ENCODE measurements around the gene ST6GAL1.
"Not testable (repeated sequence)": the region's sequence is repeated elsewhere in the genome, so short reads cannot be mapped to it uniquely, and the experiment has no call there.

ST6GAL1 gene

DNA sequence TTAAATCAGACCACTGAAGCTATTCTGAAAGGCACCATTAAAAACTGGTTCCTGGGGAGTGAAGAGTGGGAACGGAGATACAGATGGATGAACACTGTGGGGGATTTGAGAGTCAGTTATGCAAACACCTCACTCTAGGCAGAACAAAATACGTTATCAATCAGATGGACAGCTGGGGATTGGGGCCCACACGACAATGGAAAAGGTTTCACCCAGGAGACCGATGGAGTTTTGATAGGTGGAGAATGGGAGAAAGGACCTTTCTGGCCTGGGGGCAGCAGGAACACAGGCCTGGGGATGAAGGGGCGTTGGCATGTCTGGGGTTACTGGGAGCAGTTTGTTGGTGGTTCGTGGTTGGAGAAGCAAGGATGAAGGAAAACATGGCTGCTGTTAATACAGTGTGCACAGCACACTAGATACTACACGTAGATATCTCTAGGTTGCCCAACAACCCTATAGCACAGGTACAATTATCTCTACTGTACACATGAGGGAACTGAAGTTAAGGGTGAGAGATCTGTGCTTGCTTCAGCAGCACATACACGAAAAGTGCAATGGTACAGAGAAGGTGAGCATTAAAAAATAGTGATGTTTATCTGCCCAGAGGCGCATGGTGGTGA, 16.5 kb downstream of the ST6GAL1 start:
- no peak for DNase-seq

GRCh38 chr3:186949281-186949982, 19.1 kb downstream of the ST6GAL1 start:
- no peak for DNase-seq

DNA sequence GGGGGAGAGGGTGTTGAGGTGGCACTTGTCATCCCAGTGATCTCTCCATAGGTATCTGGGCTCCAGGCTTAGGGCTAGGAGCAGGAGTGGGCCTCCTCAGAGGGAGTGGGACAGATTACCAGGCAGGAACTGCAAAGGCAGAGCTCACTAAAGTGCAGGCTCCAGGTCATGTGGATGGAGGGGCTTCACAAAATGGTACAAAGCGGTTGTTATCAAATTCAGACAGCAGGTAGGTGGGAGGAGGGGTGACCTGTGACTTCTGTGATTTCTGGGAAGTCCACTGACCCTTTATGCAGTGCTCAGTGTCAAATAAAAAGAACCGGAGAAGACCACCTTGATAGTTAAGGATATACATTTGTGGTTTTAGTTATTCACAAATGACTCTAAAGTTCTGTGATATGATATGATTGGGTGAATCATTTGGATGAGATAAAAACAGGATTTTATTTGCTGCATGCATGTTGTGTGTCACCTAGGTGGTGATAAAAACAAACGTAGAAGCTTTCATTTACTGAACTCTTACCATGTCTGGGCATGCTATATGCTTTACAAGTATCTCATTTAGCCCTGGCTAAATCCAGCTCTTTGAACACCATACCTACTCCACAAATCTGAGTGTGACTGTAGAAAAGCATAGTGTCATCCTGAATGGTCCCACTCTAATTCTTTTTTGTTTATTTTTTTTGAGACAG, 20.2 kb downstream of the ST6GAL1 start:
- no peak for DNase-seq

GRCh38 chr3:186951640-186952552, 21.6 kb downstream of the ST6GAL1 start:
- DNase-seq: no peak

- DNase-seq: no peak
Observed at GRCh38 chr3:186953011-186953487, 22.7 kb downstream of the ST6GAL1 start.

GRCh38 chr3:186953992-186954699, 23.8 kb downstream of the ST6GAL1 start:
- DNase-seq: not testable (repeated sequence)

DNA sequence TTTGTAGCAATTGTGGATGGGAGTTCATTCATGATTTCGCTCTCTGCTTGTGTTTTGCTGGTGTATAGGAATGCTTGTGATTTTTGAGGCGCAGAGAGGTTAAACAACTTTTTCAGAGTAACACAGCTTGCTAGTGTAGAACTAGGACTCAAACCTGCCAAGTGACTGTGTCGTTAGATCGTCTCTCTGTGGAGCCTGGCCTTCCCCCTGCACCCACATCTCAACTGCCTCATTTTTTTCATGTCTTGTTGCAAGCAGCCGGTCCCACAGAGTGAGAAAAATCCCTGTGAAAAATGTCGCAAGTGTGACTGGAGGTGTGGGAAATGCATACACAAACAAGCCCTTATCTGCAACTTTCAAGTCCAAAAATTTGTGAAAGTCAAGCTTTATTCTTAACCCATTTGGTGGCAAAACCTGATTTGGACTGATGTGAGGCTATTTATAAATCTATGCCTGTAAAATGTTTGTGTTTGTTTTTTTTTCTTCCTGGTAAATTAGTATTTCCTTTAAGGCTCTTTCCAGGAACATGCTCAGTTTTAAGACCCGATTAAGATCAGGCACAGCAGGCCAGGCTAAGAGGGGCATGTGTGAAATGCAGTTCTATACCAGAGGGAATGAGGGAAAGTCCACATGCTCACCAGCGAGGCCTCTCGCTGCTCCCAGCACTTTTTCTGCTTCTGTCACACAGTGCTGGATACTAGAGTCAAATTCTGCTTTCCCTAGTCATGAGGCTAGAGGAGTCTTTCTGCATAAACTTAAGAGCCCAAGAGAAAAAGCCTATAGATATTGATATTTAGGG, 25.8 kb downstream of the ST6GAL1 start:
- DNase-seq: no peak

- DNase-seq: no peak
Observed at GRCh38 chr3:186959029-186959624, 28.8 kb downstream of the ST6GAL1 start.

DNA sequence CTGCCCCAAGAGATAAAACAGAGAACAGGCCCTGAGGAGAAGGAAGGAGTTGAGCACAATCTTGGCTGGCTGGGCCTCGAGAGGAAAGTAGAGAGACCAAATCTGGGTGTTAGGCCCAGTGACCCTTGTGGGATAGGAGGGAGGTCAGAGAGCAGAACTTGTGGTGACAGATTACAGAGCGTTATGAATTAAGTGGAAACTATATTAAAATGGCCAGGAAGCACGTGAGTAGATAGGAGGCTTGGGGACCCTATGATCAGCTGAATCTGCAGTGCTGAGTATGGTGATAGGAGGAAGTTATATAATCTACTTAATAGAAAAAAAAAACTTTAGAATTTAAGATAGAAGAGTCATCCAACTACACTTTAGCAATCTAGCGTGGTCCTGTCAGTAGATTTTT, 30.0 kb downstream of the ST6GAL1 start:
- no peak for DNase-seq

DNA sequence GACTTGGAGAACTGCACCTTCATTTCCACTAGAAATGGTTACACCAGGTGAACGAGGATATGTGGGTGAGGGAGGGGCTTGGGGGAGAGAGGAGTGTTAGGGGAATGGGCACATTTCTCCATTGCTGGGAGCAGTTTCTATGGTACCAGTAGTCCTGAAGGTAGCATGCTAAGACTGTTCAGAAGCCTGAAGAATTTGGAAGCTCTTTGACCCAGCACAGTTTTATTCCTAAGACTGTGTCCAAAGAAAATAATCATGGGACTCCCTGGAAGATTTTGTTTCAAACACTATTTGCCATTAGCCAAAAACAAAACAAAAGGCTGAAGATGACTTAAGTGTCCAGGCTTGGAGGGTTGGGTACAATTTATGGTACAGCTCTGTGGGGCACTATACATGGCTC, 32.1 kb downstream of the ST6GAL1 start:
- no peak for DNase-seq

DNA sequence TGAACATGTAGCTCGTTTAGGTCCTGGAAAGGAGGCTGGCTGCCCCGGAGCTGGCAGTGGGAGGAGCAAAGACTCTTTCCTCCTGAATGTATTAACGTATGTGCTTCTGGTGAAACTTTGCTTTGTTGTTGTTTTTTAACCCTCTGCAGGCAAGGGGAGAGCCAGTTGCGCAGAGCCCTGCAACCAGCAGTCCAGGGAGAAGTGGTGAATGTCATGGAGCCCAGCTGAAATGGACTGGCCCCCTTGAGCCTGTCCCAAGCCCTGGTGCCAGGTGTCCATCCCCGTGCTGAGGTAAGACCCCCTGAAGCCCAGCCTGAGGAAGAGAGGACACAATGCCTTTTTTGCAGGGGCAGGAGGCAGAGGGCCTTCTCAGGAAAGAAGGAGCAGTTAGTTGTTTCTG, 33.3 kb downstream of the ST6GAL1 start:
- no peak for DNase-seq

GRCh38 chr3:186964071-186964470, 33.7 kb downstream of the ST6GAL1 start:
- DNase-seq: no peak

- no peak for DNase-seq
Observed at GRCh38 chr3:186964616-186965015, 34.3 kb downstream of the ST6GAL1 start.

- DNase-seq: no peak
Observed at GRCh38 chr3:186965141-186965879, 35.0 kb downstream of the ST6GAL1 start.

- DNase-seq: no peak
Observed at GRCh38 chr3:186966406-186966805, 36.1 kb downstream of the ST6GAL1 start.

GRCh38 chr3:186967236-186967635, 36.9 kb downstream of the ST6GAL1 start:
- DNase-seq: not testable (repeated sequence)

DNA sequence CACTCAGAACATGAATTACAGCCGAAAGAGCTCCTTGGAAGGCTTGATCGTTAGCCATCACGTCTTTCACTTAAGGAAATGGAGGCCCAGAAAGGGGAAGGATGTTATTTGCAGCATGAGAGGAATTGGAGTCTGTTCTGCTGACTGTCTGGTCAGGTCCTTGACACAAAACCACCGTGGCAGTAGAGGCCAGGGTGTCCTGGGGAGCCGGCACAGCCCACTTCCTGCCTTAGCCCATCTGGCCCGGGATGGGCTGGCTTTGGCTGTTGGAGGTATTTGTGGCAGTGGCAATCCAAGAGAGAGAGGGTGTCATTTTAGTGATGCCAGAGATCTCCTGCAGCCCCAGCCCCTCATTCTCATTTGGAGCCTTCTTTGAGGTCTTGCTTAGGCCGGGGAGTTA, 37.4 kb downstream of the ST6GAL1 start:
- DNase-seq: no peak

DNA sequence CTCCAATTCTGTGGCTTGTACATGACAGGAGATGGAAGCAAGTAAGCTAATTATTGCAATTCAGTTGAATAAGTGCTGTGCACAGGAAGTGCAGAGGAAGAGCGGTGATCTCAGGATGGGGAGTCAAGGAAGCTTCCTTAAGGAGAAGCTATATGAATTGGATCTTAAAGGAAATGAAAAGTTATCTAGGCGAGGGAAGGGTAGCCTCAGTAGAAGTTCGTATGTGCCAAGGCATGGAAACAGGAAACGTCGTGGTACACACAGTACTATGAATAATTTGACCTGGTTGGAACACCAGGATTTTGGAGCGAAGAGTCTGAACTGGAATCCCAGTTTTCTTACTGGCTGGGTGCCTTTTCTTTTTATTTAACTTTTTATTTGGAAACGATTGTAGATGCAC, 39.3 kb downstream of the ST6GAL1 start:
- no peak for DNase-seq

GRCh38 chr3:186971106-186971505, 40.8 kb downstream of the ST6GAL1 start:
- not testable (repeated sequence) for DNase-seq

- DNase-seq: no peak
Observed at GRCh38 chr3:186971578-186971977, 41.3 kb downstream of the ST6GAL1 start.
